ENCODE measurements around the gene NATD1.

The NATD1 gene

GRCh38 chr17:21289902-21290571 lies 36.8 kb upstream of the NATD1 start:
- DNase-seq = no peak

GRCh38 chr17:21289175-21289901 lies 36.1 kb upstream of the NATD1 start:
- DNase-seq = no peak

- DNase-seq = no peak
Observed at GRCh38 chr17:21288571-21289017, 35.4 kb upstream of the NATD1 start.

GRCh38 chr17:21287703-21288449 lies 34.7 kb upstream of the NATD1 start:
- no peak for DNase-seq

GRCh38 chr17:21286909-21287702 lies 33.9 kb upstream of the NATD1 start:
- DNase-seq = no peak

GRCh38 chr17:21286066-21286770 lies 33.0 kb upstream of the NATD1 start:
- DNase-seq = no peak

GRCh38 chr17:21285164-21286065 lies 32.2 kb upstream of the NATD1 start:
- no peak for DNase-seq

GRCh38 chr17:21284319-21285163 lies 31.3 kb upstream of the NATD1 start, which contains the start of gene MAP2K3:
TSS of gene MAP2K3 (plus strand) at chr17:21284711. CDS start at chr17:21284921, 210 bp downstream.
- DNase-seq = peak; percentile 92

GRCh38 chr17:21283482-21284318 lies 30.5 kb upstream of the NATD1 start:
- DNase-seq = no peak

GRCh38 chr17:21282850-21283249 lies 29.6 kb upstream of the NATD1 start:
- no peak for DNase-seq

- no peak for DNase-seq
Observed at GRCh38 chr17:21282231-21282630, 29.0 kb upstream of the NATD1 start.

- DNase-seq = peak; percentile 56
Observed at GRCh38 chr17:21280081-21280518, 26.9 kb upstream of the NATD1 start.

GRCh38 chr17:21279582-21279981 lies 26.4 kb upstream of the NATD1 start:
- no peak for DNase-seq

GRCh38 chr17:21279198-21279535 lies 26.0 kb upstream of the NATD1 start:
- DNase-seq = no peak

- DNase-seq = no peak
Observed at GRCh38 chr17:21278450-21279197, 25.4 kb upstream of the NATD1 start.

- no peak for DNase-seq
Observed at GRCh38 chr17:21277332-21277731, 24.1 kb upstream of the NATD1 start.

GRCh38 chr17:21276264-21276588 lies 23.0 kb upstream of the NATD1 start:
- DNase-seq = no peak

- DNase-seq = peak; percentile 67
Observed at GRCh38 chr17:21275579-21276263, 22.5 kb upstream of the NATD1 start.
